ENCODE results near the gene TSPO. TPM values are rescaled to one million over a fixed set of nuclear protein-coding genes. Genes with fewer than 3 reads are reported as not detected.

TSPO gene
- total and polyA plus RNA-seq, 2 experiments from 2014 or later: 34.6 to 44.7 TPM

GRCh38 chr22:43128116-43128515 is 23.2 kb upstream of the TSPO start (continued):
- no peak for TF ChIP-seq REST (IDR thresholded peaks at IDR 0.05; ENCODE audit: unreplicated experiment)
- no peak for TF ChIP-seq EZH2phosphoT487 (IDR thresholded peaks at IDR 0.05; ENCODE audit: unreplicated experiment)
- TF ChIP-seq CTCF (conservative IDR thresholded peaks at IDR 0.05; ENCODE audit: low read depth in 2 of 2): no peak
- TF ChIP-seq NANOG (IDR thresholded peaks at IDR 0.05; ENCODE audit: borderline replicate concordance): no peak
- no peak for TF ChIP-seq CREB1 (CRISPR knock-in tag; IDR thresholded peaks at IDR 0.05; ENCODE audit: low read depth)
- no peak for TF ChIP-seq JUNB (IDR thresholded peaks at IDR 0.05; ENCODE audit: unreplicated experiment)
- no peak for TF ChIP-seq STAT1 (IDR thresholded peaks at IDR 0.05; ENCODE audit: unreplicated experiment)

- no peaks in the 10 kb centered on the region for H3K9me2 ChIP-seq (ENCODE audit: insufficient read depth)
- TF ChIP-seq STAT1 (IDR thresholded peaks at IDR 0.05; ENCODE audit: unreplicated experiment) (no peak), POLR2AphosphoS5 (IDR thresholded peaks at IDR 0.05; ENCODE audit: low read depth) (no peak), CREB1 (CRISPR knock-in tag; IDR thresholded peaks at IDR 0.05; ENCODE audit: low read depth) (no peak), EZH2phosphoT487 (IDR thresholded peaks at IDR 0.05; ENCODE audit: unreplicated experiment) (no peak), ZNF462 (CRISPR knock-in tag; IDR thresholded peaks at IDR 0.05) (no peak), REST (IDR thresholded peaks at IDR 0.05; ENCODE audit: unreplicated experiment) (no peak)
Measured at GRCh38 chr22:43128928-43129424, 22.4 kb upstream of the TSPO start.

More at GRCh38 chr22:43128928-43129424, 22.4 kb upstream of the TSPO start:
- peak; percentile 66 for ATAC-seq
- H3K27ac Mint-ChIP-seq: no peak overlapping the region
- Histone ChIP-seq H3K27me3 (ENCODE audit: insufficient read depth) (no peaks in the 10 kb centered on the region), H3K36me3 (ENCODE audit: insufficient read depth) (no peaks in the 10 kb centered on the region), H3F3A (replicated peaks; ENCODE audit: low read depth) (no peaks in the 10 kb centered on the region; the same call in 1 of the 2 replicates), H3K4me2 (peak overlapping the region; percentile 49; the same call in 1 of the 2 replicates), H3K4me1 (ENCODE audit: insufficient read depth) (no peaks in the 10 kb centered on the region; the same call in 1 of the 2 replicates), H3K27ac (ENCODE audit: low read depth) (no peak overlapping the region), H3K79me2 (replicated peaks; ENCODE audit: insufficient read depth) (no peaks in the 10 kb centered on the region), H2AFZ (no peak overlapping the region), H4K20me1 (replicated peaks; ENCODE audit: insufficient read depth) (0 out of 2 replicates have a peak, but pooled peaks cover 10% of the 10 kb centered on the region), H3K4me3 (no peak overlapping the region)
- H3K27me3 Mint-ChIP-seq (ENCODE audit: insufficient read depth, low read depth, poor library complexity): peaks cover 3% of the 10 kb centered on the region
- H3K9me3 Mint-ChIP-seq: no peaks in the 10 kb centered on the region
- peaks cover 10% of the 10 kb centered on the region; the same call in 2 of the 3 replicates for H3K36me3 Mint-ChIP-seq (ENCODE audit: low read depth)
- peak; percentile 39 for DNase-seq (ENCODE audit: low spot score)
- peaks cover 8% of the 10 kb centered on the region; the same call in 2 of the 3 replicates for H3K4me1 Mint-ChIP-seq
- H3K4me3 Mint-ChIP-seq: no peak overlapping the region
